Gastrocnemius medialis (tissue), 4 donors: ENCODE data around the gene FGF14.

Experiments used
- CTCF ChIP-seq, 5 experiments: fragments of 450-650 bp in 3 of 5; fragments of 200-600 bp in 2 of 5; sonication (generic) in 2 of 5; IDR thresholded peaks in 4 of 5; conservative IDR thresholded peaks in 1 of 5; 1 replicate in 4 of 5; 2 replicates in 1 of 5; pipeline ENCODE4 v1.5.1; 2016 to 2019; ENCODE audit warnings: antibody characterized with exemption in 5 of 5, mild to moderate bottlenecking in 3 of 5, moderate library complexity in 3 of 5
- POLR2A ChIP-seq, 2 donors: fragments of 450-650 bp; IDR thresholded peaks; one replicate each; pipeline ENCODE4 v1.6.1; 2017; ENCODE audit warnings: antibody characterized with exemption in 2 of 2, mild to moderate bottlenecking in 2 of 2, moderate library complexity in 2 of 2

GRCh38 chr13:101972191-101972590 lies 429.7 kb downstream of the FGF14 start:
- TF ChIP-seq CTCF (IDR thresholded peaks at IDR 0.05 in 4 of 5, conservative IDR thresholded peaks at IDR 0.05 in 1 of 5) (no peak), POLR2A (IDR thresholded peaks at IDR 0.05) (no peak)
